Measurements from ENCODE around the gene GSE1.

The GSE1 gene

DNA sequence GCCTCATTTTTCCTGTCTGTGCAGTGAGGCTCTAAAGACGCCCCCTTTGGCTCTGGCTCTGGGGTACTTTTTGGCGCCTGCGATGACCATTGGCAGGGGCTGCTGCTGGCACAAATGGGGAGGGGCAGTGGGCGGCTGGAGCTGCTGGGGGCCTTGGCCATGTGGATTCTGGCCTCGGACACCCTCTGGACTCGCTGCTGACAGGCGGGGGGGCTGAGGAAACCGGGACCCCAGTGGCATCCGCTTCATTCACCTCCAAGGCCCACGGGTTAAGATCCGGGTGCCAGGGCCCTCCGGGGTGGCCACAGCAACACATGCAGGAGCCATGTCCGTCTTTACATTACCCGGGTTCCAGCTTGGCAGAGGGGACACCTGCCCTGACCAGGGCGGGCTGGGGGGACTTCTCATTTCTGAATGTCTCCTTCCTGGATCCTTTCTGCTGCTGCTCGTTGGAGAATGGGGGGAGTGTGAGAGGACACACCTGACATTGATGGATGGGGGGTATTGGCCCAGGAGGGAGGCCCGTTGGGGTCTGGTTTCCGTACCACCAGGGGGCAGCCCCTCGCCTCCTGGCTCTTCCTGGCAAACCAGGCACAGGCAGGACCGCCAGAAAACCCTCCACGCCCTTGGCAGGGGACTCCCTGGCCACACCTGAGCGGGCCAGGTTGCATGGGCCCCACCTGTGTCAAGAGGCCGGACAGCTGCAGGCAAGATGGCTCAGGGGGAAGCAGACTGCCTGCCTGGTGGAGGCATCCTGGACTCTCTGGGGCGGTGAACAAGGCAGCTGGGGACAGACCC, 21.8 kb downstream of the GSE1 start:
- no peak for DNase-seq (ENCODE audit: low read depth)

DNA sequence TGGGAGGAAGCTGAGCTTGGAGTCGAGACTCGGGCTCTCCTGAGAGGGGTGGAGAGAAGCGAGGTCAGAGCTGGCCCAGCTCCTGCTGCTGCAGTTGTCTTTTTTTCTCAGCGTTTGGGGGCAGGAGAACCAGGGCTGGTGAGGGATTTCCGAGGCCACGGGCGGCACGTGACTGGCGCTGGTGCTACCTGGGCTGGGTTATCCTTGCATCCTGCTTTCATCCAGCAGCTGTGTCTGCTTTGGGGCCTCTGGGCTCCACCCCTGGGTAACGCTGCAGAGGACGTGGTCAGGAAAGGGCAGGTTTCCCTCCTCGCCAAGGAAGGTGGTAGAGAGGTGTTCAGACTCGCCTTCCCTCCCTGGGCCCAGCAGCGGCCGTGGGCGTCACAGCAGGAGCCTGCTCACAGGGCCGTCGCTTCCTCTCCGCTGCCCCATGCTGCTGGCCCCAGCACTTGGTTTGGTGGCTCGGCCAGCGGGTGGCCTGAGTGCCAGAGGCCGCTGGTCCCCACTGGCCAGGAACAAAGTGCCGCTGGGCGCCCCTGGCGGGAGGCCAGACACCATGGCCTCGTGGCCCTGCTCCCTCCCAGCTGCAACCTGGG, 22.5 kb downstream of the GSE1 start:
- no peak for DNase-seq (ENCODE audit: low read depth)

- no peak for DNase-seq (ENCODE audit: low read depth)
Observed at GRCh38 chr16:85636234-85636812, 23.2 kb downstream of the GSE1 start.

- DNase-seq (ENCODE audit: low read depth): no peak
Observed at GRCh38 chr16:85637061-85637807, 24.1 kb downstream of the GSE1 start.

GRCh38 chr16:85637808-85638647, 24.9 kb downstream of the GSE1 start:
- no peak for DNase-seq (ENCODE audit: low read depth)

DNA sequence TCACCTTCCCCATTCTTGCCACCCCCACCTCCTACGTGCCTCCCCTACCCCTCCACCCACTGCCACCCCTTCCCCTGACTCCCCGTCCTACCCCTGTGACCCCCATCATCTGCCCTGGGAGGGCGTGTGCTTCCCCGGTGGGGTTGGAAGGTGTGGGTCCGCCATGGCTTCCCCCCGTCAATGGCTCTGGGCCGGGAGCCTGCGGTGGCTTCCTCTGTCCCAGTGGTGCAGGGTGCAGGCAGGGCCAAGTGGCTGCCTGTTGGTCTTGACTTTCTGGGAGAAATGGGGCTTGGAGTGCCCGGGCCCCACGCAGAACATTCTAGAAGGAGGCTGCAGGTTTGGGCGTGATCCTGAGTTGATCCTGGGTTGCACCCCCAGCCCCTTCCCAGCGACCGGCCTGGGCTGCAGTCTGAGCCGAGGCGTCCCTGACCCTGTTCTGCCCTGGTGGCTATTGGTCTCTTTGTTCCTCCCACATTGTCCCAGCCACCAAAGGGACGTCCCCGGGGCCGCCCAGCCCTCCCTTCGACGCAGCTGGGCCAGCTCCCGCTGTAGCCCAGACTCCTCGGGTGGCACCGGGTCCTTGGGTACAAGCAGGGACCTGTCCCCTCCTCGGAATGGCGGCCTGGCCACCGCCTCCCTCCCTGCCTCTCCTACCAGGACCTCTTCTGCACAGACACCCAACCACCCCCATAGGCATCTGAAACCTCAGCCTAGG, 25.7 kb downstream of the GSE1 start:
- DNase-seq (ENCODE audit: low read depth): no peak

DNA sequence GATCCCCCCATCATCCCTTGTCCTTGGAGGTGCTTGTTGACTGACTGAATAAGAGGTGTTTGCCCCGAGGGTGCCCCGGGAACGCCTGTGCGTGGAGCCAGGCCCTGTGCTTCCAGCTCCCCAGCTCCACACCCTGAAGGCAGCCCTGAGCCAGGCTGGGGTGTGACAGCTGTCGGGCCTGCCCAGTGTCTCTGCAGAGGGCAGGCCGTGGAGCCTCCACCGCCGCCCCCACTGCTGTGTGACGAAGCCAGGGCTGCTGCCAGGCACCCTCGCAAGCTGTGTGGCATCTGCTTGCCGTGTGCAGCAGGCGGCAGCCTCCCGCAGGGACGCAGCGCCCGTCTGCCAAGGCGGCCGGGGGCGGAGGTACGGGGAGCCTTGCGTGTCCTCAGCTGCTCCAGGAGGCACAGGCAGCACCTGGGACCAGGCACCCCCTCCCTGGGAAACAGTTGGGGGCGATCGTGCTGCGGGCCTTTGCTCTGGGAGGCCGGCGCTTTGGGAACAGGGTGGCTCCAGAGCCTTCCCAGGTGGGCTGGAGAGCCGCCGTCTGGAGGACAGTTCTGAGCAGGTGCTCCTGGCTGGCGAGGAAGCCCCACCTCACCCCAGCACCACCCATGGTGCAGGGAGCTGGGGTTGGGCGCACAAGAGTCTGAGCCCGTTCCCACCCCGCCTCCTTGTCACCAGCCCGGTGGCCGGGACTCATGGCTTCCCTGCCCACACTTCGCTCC, 26.6 kb downstream of the GSE1 start:
- DNase-seq (ENCODE audit: low read depth): no peak

- no peak for DNase-seq (ENCODE audit: low read depth)
Observed at GRCh38 chr16:85640254-85640558, 27.1 kb downstream of the GSE1 start.

DNA sequence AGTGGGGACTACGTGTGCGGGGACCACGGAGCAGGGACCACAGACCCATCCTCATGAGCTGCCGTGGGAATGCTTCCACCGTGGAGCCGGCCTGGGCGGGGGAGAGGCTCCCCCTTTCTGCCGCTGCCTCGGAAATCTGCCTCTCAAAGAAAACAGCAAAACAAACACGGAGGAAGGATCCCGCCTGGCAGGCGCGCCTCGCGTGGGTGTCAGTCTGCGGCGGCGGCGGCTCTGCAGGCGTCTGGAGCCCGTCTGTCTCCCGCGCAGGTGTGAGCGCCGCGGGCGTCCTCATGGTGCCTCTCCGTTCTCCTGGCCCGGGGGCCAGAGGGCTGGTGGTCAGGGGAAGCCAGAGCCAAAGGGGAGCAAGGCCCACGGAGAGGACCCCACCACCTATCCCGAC, 27.5 kb downstream of the GSE1 start:
- no peak for DNase-seq (ENCODE audit: low read depth)

DNA sequence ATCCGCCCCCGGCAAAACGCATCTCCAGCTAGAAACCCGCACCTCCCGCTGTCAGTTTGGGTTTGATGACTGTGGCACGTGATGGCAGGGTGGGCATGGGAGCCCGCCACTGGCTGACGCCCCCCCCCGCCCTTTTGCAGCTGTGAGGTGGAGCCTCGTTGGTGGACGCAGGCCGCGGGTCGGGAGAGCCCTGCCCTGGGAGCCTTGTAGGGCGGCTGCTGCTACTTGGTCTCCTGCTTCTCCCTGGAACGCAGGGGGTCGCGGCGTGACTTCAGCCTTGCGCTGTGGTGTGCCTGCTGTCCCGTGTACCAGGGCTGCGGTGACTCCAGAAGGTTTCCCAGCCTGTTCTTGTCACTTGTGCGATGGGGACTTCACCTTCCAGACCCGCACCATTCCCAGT, 28.2 kb downstream of the GSE1 start:
- no peak for DNase-seq (ENCODE audit: low read depth)

GRCh38 chr16:85641776-85642176, 28.7 kb downstream of the GSE1 start:
- no peak for DNase-seq (ENCODE audit: low read depth)

GRCh38 chr16:85642762-85643358, 29.7 kb downstream of the GSE1 start:
- DNase-seq (ENCODE audit: low read depth): no peak

- DNase-seq (ENCODE audit: low read depth): no peak
Observed at GRCh38 chr16:85643631-85644030, 30.5 kb downstream of the GSE1 start.

DNA sequence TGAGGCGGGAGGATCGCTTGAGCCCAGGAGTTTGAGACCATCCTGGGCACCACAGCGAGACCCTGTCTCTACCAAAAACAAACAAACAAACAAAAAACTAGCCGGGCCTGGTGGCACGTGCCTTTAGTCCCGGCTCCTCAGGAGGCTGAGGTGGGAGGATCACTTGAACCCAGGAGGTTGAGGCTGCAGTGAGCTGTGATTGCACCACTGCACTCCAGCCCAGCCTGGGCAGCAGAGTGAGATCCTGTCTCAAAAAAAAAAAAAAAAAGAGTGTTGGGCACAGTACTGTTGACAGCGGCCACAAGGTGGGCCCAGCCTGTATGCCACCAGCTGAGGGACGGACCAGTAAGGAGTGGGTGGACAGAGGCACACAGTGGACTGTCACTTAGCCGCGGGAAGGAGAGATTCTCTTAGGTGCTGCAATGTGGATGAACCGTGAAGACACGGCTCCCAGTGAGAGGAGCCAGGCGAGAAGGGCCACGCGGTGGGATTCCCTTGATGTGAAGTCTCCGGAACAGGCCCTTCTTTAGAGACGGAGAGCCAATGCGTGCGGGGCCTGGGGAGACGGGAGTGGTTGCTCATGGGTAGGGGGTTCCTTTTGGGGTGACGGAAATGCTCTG, 31.1 kb downstream of the GSE1 start:
- no peak for DNase-seq (ENCODE audit: low read depth)

GRCh38 chr16:85645021-85645589, 32.0 kb downstream of the GSE1 start:
- no peak for DNase-seq (ENCODE audit: low read depth)

GRCh38 chr16:85646358-85646907, 33.3 kb downstream of the GSE1 start:
- DNase-seq (ENCODE audit: low read depth): no peak

- DNase-seq (ENCODE audit: low read depth): no peak
Observed at GRCh38 chr16:85646976-85647375, 33.9 kb downstream of the GSE1 start.

GRCh38 chr16:85648070-85648714, 35.1 kb downstream of the GSE1 start:
- no peak for DNase-seq (ENCODE audit: low read depth)

DNA sequence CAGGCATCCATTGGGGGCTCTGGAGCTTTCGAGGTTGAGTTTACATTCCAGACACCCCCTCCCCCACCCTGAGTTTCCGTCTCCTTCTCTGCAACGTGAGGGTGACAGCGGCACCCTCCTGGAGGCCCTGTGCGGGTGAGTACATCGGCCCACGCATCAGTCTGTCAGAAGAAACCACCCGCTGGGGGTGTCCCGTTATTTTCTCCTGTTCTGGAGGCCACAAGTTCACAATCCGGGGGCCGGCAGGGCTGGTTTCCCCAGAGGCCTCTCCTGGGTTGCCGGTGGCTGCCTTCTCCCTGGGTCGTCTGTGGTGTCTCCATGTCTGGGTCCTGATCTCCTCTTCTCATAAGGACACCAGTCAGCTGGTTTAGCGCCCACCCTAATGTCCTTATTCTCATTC, 35.7 kb downstream of the GSE1 start:
- DNase-seq (ENCODE audit: low read depth): no peak

All from stimulated activated CD8-positive, alpha-beta memory T cell treated with anti-CD3 and anti-CD28 coated beads, Interleukin-15, amount 100 ng/mL, for 24 hours (primary cell).